GM21526 (cell line): ENCODE results near the gene ASIP.
"Not testable (repeated sequence)": the region's sequence is repeated elsewhere in the genome, so short reads cannot be mapped to it uniquely, and the experiment has no call there.

Experiments
- ATAC-seq: cut with Tn5 transposase; IDR thresholded peaks from one replicate; pipeline ENCODE4 v1.9.1; 2021; ENCODE audit warnings: moderate library complexity; ENCODE audit not compliant: unreplicated experiment, low FRiP score

The ASIP gene

GRCh38 chr20:34242015-34242414 is 792 bp downstream of the ASIP start:
- not testable (repeated sequence) for ATAC-seq

GRCh38 chr20:34242879-34243278 is 1.7 kb downstream of the ASIP start:
- no peak for ATAC-seq

DNA sequence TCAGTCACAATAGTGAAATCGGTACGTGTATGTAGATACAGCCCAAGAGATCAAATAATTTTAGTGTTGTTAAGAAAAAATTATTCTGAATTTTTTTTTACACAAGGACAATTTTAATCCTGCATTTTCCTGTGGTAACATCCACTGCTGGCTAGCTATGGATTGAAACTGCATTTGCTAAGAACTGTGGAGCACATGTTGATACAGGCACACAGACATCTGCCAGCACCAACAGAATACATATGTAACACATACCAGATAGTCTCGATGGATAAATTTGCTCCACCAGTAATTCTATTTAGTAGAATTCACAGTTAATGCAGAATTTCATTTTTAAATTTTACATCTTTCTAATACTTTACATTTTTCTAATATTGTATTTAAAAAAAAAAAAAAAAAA is 2.2 kb downstream of the ASIP start:
- no peak for ATAC-seq

DNA sequence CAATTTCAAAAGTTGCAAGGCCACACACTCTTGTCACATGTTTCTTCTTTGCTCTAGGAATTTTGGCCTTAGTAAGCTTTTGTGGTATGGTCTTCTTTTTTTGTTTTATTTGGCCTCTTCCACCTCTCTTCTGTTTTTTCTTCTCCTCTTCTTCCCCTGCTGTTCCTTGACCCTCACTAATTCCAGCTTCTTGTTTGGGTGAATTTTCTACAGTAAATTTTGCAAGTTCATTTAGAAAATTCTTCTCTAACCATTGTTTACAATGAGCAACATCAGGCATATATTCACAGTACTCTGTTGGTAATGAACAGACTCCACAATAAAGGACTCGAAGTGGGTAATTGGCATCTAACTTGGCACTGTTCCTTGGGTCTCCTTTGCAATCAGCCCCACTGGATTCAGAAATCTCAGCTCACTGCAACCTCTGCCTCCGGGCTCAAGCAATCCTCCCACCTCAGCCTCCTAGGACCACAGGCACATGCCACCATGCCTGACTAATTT is 5.0 kb downstream of the ASIP start:
- no peak for ATAC-seq

- no peak for ATAC-seq
Measured at GRCh38 chr20:34249291-34249690, 8.1 kb downstream of the ASIP start.

- no peak for ATAC-seq
Measured at GRCh38 chr20:34250005-34250404, 8.8 kb downstream of the ASIP start.

DNA sequence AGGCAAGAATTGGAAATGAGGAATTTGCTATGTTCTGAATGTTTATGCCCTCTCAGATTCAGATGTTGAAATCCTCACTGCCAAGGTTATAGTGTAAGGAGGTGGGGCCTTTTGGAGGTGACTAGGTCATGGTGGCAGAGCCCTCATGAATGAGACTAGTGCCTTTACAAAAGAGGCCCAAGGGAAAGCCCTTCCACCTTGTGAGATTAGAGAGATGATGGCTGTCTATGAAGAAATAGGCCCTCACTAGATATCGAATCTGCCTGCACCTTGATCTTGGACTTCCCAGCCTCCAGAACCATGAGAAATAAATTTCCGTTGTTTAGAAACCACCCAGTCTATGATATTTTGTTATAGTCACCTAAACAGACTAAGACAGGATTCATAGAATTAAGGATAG is 10.4 kb downstream of the ASIP start:
- no peak for ATAC-seq

GRCh38 chr20:34252431-34253086 is 11.3 kb downstream of the ASIP start:
- ATAC-seq: not testable (repeated sequence)

GRCh38 chr20:34254979-34255378 is 13.8 kb downstream of the ASIP start:
- no peak for ATAC-seq

GRCh38 chr20:34256629-34257124 is 15.5 kb downstream of the ASIP start:
- ATAC-seq: no peak

GRCh38 chr20:34260208-34260942 is 19.2 kb downstream of the ASIP start:
- ATAC-seq: no peak

DNA sequence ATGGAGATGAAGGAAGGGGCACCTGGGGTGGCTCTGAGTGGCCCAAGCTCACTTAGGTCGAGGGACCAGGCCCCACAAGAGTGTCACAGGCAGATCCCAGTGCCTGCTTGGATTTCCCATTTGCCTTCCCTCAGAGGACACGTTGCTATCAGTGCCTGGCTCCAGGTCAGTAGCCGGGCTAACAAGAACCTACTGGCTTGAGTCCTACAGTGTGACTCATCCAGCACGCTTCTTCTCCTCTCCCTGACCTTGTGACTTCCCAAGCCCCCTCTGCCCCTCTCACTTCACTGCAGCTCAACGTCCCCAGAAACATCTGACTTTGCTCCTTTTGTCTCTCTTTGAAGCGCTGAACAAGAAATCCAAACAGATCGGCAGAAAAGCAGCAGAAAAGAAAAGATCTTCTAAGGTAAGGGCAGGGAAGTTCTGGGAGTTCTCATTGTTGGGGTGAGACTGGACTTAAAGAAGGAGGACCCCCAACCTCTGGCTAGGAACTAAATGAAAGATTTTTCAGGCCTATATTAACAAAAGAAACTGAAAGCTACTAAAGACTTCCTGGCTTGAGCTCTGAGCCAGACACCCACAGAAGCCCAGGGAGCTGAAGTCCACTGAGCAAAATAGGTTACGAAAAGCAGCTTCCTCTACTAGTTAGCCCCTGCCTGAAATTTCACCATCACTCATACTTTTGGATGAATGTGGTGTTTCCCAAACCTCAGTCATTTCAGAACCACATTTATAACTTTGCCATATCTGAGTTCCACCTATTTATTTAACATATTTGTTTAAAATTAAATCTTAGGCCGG is 21.5 kb downstream of the ASIP start:
- no peak for ATAC-seq

- ATAC-seq: not testable (repeated sequence)
Measured at GRCh38 chr20:34263468-34263867, 22.2 kb downstream of the ASIP start.

- ATAC-seq: no peak
Measured at GRCh38 chr20:34264141-34264540, 22.9 kb downstream of the ASIP start.

DNA sequence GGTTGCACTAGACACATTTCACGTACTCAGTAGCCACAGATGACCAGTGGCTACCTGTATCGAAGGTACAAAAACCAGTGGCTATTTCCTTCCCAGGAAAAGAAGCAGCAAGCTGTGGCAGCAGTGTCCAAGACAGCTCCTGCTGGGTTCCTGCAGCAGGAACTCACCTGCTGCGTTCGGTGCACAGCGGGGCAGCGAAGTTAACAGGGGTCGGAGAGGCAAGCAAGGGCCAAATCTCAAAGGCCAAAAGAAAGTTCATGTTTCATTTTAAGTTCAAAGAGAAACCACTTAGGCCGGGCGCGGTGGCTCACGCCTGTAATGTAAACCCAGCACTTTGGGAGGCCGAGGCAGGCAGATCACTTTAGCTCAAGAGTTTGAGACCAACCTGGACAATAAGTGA is 26.9 kb downstream of the ASIP start:
- no peak for ATAC-seq

GRCh38 chr20:34268851-34269636 is 27.8 kb downstream of the ASIP start:
- ATAC-seq: no peak

DNA sequence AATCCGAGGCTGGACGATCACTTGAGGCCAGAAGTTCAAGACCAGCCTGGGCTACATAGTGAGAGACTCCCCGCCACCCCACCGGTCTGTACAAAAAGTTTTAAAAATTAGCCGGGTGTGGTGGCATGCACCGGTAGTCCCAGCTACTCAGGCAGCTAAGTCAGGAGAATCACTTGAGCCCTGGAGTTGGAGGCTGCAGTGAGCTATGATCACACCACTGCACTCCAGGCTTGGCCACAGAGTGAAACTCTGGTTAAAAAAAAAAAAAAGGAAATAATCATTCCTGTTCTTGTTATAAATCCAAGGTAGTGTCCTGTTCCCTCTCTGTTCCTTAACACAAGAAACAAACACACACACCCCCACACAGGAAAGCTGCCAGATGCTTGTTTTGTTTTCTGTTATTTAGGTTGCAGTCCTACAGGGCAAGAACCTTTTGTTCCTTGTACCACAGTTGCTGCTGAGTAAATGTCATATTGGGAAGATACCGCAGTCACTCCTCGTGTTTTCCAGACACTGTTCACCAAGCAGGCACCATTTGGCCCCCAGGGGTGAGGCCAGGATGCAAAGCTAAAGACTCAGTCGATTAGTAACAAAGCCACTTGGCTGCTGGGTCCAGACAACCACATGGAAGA is 28.9 kb downstream of the ASIP start:
- ATAC-seq: no peak

- no peak for ATAC-seq
Measured at GRCh38 chr20:34271956-34272355, 30.7 kb downstream of the ASIP start.

DNA sequence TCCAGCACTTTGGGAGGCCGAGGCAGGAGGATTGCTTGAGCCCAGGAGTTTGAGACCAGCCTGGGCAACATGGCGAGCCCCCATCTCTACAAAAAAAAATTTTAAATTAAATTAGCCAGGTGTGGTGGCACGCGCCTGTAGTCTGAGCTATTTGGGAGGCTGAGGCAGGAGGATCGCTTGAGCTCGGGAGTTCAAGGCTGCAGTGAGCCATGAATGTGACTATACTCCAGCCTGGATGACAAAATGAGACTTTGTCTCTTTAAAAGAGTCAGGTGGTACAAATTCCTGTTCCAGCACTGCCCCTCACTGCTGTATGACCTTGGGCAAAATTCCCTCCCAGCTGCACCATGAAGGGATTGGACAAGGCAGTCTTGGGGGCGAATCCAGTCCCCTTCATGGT is 33.5 kb downstream of the ASIP start:
- ATAC-seq: no peak

GRCh38 chr20:34281177-34281576 is 40.0 kb downstream of the ASIP start:
- ATAC-seq: no peak
